HG03432 (cell line): ENCODE measurements around the gene USP10.
A peak's percentile ranks its signal among the peaks of the same experiment; 100 is the strongest.

Experiments used
- ATAC-seq: cut with Tn5 transposase; IDR thresholded peaks from one replicate; pipeline ENCODE4 v1.9.1; 2021; ENCODE audit warnings: mild to moderate bottlenecking, moderate library complexity; ENCODE audit not compliant: unreplicated experiment

The USP10 gene

GRCh38 chr16:84699712-84700445 lies at the start of gene USP10:
Gene USP10, plus strand, starts transcription at chr16:84700000. Its CDS starts 91 bp downstream, at chr16:84700091.
- ATAC-seq = peak; percentile 76

GRCh38 chr16:84650062-84650991 lies 49.5 kb upstream of the USP10 start:
- no peak for ATAC-seq

- no peak for ATAC-seq
Observed at GRCh38 chr16:84652566-84652965, 47.2 kb upstream of the USP10 start.

DNA sequence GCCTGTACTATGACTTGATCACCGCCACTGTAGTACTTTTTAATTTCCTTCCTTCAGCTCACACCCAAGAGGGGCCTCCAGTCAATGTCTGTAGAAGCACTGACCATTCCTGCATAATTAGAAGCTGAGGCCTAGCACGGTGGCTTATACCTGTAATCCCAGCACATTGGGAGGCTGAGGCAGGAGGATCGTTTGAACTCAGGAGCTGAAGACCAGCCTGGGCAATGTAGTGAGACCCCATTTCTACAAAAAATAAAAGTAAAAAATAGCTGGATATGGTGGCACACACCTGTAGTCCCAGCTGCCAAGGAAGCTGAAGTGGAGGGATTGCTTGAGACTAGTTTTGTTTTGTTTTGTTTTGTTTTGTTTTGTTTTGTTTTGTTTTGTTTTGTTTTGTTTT lies 45.6 kb upstream of the USP10 start:
- ATAC-seq = no peak

DNA sequence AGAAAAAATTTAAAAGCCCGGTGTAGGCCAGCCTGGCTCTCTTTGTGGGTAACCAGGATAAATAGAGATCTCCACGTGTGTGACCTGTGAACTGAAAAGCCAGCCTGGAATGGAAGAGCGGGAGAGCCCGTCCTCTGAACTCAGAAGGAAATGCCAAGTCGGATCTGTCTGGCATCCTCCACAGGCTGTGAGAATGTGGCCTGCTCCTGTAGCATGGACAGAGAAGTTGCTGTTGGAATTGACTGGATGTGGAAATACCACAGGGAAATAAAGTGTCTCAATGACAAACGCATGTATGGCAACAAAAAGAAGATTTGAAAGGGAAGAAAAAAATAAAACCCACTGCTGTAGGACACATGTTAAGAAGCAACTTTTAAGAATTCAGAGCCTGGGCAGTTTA lies 44.8 kb upstream of the USP10 start:
- no peak for ATAC-seq

DNA sequence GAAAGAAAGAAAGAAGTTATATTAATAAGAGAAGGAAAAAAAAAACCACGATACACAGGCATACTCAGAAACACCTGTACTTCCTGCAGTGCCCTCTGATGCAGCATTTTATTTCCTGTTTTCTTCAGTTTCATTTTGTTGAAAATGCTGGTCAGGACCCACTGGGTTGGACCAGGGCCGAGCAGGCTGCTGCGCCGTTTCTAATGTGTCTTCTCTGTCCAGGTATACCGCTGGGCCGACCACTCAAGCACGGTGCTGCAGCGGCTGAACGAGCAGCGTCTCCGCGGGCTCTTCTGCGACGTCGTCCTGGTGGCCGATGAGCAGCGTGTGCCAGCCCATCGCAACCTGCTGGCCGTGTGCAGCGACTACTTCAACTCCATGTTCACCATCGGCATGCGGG lies 43.2 kb upstream of the USP10 start:
- no peak for ATAC-seq

GRCh38 chr16:84657229-84657837 lies 42.5 kb upstream of the USP10 start:
- no peak for ATAC-seq

DNA sequence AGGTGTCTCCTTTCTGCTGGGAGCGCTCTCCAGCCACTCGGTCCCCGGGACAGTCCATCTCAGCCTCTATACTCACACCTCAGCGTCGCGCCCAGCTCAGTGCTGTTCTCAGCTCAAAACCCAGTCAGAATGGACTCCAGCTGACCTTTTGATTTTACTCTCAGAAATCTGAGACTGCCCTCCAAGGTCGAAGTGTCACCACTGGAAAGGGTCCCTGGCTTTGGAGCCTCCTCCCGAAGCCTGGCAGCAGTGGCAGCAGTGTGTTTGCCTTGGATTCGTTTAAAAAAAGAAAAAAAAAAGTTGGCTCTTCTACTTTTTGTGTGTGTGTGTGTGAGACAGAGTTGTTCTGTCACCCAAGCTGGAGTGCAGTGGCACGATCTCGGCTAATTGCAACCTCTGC lies 41.1 kb upstream of the USP10 start:
- no peak for ATAC-seq

DNA sequence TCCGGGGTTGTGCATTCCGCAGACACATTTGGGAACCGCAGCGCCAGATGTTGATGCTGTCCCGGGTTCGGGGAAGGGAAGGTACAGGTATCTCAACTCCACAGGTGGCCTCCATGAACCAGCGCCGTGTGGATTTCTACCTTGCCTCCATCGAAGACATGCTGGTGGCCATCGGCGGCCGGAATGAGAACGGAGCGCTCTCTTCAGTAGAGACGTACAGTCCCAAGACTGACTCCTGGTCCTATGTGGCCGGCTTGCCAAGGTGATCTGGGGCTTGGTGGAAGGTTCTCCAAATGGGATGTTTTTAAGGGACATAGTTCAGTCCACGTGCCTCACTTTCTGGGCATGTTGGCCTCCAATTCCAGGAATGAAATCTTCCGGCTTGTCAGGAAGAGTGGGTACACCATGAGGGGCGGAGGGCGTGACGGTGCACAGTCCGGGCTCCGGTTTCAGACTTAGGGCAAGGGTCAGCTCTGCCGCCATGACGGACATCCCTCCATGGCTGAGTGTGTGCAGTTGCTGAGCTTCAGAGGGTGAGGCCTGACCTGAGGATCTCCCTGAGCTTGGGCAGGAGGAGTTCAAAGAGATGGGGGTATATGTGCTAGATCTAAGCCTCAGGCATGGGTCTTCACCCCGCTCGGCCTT lies 40.0 kb upstream of the USP10 start:
- no peak for ATAC-seq

- no peak for ATAC-seq
Observed at GRCh38 chr16:84660973-84661372, 38.8 kb upstream of the USP10 start.

DNA sequence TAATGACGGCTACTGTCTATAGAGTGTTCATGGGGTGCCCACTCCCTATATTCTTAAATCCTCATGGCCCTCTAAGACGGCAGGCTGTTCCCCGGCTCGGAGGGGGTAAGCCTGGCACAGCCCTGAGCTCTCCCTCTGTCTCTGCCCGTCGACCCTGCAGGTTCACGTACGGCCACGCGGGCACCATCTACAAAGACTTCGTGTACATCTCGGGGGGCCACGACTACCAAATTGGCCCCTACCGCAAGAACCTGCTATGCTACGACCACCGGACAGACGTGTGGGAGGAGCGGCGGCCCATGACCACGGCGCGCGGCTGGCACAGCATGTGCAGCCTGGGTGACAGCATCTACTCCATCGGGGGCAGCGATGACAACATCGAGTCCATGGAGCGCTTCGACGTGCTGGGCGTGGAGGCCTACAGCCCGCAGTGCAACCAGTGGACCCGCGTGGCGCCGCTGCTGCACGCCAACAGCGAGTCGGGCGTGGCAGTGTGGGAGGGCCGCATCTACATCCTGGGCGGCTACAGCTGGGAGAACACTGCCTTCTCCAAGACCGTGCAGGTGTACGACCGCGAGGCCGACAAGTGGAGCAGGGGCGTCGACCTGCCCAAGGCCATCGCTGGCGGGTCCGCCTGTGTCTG lies 38.3 kb upstream of the USP10 start:
- ATAC-seq = no peak

DNA sequence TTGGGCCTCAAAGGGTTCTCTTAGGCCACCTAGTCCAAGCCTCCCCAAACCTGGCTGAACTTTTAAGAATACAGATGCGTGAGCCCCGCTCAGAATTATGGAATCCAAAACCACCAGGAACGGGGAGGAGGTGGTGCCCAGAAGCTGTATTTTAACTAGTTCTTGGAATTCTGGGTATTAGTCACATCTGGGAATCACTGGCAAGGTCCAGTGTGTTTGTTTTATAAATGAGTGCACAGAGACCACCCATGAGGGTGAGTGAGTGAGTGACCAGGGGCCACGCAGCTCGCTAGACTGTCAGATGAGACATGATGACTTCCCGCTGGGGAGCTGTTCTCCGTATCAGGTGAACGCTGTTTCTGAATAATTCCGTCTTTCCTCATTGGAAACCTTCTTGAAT lies 37.3 kb upstream of the USP10 start:
- ATAC-seq = no peak

GRCh38 chr16:84663433-84664101 lies 36.2 kb upstream of the USP10 start:
- peak; percentile 87 for ATAC-seq

- ATAC-seq = no peak
Observed at GRCh38 chr16:84665359-84665758, 34.4 kb upstream of the USP10 start.

GRCh38 chr16:84665843-84666242 lies 34.0 kb upstream of the USP10 start:
- no peak for ATAC-seq

- ATAC-seq = no peak
Observed at GRCh38 chr16:84667600-84668309, 32.0 kb upstream of the USP10 start.

DNA sequence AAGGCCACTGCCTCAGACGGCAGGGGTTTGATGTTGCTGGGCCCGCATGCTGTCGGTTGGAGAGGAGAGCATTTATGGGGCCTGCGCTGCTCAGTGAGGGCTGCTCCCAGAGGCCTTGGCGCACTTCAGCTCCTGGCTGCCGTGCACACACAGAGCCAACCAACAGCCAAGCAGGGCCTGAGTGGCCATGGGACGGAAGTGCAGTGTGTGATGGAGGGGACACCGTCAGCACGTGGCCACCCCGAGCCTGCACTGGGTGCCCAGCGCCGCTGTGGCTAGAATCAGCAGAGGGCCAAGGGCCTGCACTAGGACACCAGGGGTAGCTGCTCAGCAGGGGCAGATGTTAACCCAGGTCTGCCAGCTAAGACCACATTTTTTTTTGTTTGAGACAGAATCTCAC lies 29.7 kb upstream of the USP10 start:
- ATAC-seq = no peak

- no peak for ATAC-seq
Observed at GRCh38 chr16:84672276-84673202, 27.3 kb upstream of the USP10 start.

DNA sequence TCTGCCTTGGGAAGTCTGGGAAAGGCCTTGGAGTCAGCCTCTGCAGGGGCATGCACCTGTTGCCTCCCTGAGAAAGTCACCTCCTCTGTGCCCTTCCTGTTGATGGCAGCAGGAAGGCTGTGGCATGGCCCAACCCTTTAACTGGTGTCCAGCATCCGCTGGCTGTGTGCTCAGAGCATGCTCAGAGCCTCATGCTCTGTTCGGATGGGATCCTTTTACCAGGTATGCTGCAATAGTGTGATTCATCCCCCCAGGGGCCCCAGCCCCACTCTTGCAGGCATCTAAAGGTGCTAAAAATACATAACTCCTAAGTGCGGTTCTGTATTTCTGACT lies 26.6 kb upstream of the USP10 start:
- ATAC-seq = no peak
